GM19452 (cell line): ENCODE results near the gene ECM1.
A peak's percentile ranks its signal among the peaks of the same experiment; 100 is the strongest.

ENCODE experiments used
- ATAC-seq: cut with Tn5 transposase; IDR thresholded peaks from one replicate; pipeline ENCODE4 v1.9.1; 2021; ENCODE audit not compliant: unreplicated experiment

The ECM1 gene

GRCh38 chr1:150557065-150557600 is 49.2 kb downstream of the ECM1 start:
- no peak for ATAC-seq

DNA sequence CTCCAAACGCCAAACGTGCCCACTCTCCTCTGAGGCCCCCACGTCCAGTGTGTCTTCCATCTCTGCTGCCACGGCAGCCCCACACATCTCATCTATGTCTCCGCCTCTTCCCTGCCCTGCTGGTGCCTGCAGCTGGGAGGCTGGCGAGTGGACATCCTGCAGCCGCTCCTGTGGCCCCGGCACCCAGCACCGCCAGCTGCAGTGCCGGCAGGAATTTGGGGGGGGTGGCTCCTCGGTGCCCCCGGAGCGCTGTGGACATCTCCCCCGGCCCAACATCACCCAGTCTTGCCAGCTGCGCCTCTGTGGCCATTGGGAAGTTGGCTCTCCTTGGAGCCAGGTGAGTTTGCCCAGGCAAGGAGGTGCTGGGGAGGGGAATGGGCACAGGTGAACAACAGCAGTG is 49.9 kb downstream of the ECM1 start:
- no peak for ATAC-seq

DNA sequence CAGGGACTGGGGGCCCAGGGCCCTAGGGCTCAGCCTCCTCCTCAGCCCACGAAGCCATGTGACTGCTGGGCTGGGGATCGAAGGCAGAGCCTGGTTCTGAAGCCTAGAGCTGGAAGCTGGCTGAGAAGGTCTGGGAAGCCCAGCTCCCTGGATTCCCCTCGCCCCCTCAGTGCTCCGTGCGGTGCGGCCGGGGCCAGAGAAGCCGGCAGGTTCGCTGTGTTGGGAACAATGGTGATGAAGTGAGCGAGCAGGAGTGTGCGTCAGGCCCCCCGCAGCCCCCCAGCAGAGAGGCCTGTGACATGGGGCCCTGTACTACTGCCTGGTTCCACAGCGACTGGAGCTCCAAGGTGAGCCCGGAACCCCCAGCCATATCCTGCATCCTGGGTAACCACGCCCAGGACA is 50.4 kb downstream of the ECM1 start:
- ATAC-seq = no peak

- ATAC-seq = no peak
Measured at GRCh38 chr1:150558761-150559655, 51.1 kb downstream of the ECM1 start.

- no peak for ATAC-seq
Measured at GRCh38 chr1:150559656-150560010, 51.7 kb downstream of the ECM1 start.

DNA sequence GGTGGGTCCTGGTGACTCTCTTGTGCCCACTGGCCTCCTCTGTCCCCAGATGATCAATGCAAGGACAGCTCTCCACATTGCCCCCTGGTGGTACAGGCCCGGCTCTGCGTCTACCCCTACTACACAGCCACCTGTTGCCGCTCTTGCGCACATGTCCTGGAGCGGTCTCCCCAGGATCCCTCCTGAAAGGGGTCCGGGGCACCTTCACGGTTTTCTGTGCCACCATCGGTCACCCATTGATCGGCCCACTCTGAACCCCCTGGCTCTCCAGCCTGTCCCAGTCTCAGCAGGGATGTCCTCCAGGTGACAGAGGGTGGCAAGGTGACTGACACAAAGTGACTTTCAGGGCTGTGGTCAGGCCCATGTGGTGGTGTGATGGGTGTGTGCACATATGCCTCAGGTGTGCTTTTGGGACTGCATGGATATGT is 52.1 kb downstream of the ECM1 start:
- no peak for ATAC-seq

DNA sequence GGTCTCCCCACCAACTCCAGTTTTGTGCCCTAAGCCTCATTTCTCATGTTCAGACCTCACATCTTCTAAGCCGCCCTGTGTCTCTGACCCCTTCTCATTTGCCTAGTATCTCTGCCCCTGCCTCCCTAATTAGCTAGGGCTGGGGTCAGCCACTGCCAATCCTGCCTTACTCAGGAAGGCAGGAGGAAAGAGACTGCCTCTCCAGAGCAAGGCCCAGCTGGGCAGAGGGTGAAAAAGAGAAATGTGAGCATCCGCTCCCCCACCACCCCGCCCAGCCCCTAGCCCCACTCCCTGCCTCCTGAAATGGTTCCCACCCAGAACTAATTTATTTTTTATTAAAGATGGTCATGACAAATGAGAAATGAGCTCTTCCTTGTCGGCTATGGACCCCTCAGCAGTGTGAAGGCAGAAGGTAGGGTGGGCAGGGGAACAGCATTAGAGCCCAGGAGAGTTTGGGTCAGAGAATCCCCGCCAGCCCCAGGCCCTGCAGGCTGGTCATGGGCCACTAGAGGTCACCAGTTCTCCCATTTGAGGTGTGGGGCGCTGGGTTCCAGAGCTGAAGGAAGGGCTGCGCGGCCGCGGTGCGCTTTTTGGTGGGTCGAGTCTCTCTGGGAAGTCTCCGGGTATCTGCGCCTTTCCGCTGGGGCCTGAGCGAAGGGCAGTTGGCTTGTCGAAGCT is 52.8 kb downstream of the ECM1 start:
- ATAC-seq = peak; percentile 26

DNA sequence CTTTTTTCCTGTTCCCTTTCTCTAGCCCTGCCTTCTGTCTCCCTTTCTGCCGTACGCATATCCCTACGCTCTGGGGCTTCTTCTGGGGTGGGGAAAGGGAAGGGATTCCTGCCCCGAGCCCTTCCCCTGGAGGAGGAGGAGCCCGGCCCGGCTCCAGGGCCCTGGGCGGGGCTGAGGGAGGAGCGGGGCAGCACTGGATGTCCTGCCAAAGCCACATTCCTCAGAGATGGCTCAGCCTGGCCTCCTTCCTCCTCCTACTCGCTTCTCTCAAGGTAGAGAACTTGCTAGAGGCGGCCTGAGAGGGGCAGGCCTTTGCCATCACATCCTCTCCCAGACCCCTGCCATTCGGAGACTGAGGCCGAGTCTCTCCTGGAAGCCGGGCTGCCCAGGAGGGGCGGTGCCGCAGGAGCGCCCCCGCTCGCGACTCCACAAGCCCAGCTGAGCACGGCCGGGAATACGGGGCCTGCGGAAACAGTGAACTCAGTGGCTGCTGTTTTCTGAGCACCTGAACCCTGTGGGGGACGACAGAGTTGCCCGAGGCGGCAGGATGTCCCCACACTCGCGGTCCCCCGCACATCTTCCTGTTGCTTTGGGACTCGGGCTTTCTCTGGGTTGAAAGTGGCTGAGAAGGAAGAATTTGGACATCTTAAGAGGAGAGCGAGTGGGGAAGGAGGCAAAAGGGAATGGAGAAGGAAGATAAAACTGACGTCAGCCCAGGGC is 53.5 kb downstream of the ECM1 start:
- ATAC-seq = no peak

DNA sequence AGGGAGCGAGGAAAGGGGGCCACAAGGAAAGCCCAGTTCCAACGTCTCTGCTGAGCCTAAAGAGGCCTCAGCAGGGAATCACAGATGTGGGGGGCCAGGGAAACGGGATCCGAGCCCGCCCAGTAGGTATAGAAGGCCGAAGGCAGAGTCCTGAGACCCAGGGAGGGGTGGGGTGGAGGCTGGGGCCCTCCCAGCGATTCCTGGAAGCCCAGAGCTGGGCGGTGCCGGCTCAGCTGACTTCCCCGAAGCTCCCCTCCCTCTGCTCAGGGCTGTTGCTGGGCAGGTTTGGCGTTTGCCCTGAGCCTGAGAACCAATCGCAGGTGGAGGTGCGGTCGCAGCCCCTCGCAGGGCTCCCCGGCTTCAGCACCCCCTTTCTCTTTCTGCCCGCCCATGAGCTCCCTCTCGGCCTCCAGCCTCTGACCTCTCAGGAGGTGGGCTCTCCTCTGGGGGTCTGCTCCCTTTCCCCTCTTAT is 54.1 kb downstream of the ECM1 start:
- peak; percentile 43 for ATAC-seq

- peak; percentile 24 for ATAC-seq
Measured at GRCh38 chr1:150562446-150563339, 54.8 kb downstream of the ECM1 start.
